HepG2 (cell line): Measurements from ENCODE around the gene JAG1. TPM values are rescaled to one million over a fixed set of nuclear protein-coding genes. Genes with fewer than 3 reads are reported as not detected.

ENCODE experiments used
- CBX5 ChIP-seq: sonication (generic); formaldehyde crosslinking; IDR thresholded peaks from 2 replicates; pipeline ENCODE4 v1.4.0; 2020; ENCODE audit warnings: missing genetic modification reagents, borderline replicate concordance
- IRF1 ChIP-seq: sonication (generic); formaldehyde crosslinking; IDR thresholded peaks from 2 replicates; pipeline ENCODE4 v1.4.0; 2020; ENCODE audit warnings: low read depth, mild to moderate bottlenecking, missing genetic modification reagents
- NCOA2 ChIP-seq: sonication (generic); formaldehyde crosslinking; IDR thresholded peaks from 2 replicates; pipeline ENCODE4 v1.8.0; 2022; ENCODE audit warnings: inconsistent platforms
- NFATC3 ChIP-seq: sonication (generic); formaldehyde crosslinking; IDR thresholded peaks from 2 replicates; pipeline ENCODE4 v1.5.1; 2020; ENCODE audit warnings: mild to moderate bottlenecking, missing genetic modification reagents
- PCBP2 ChIP-seq: fragments of 200-400 bp; formaldehyde crosslinking; optimal IDR thresholded peaks from 2 replicates; pipeline ENCODE3; 2018; ENCODE audit warnings: low read length, low read depth; ENCODE audit not compliant: poor library complexity, severe bottlenecking
- PITX1 ChIP-seq: sonication (generic); formaldehyde crosslinking; IDR thresholded peaks from 2 replicates; pipeline ENCODE4 v1.5.1; 2020; ENCODE audit warnings: mild to moderate bottlenecking, missing genetic modification reagents
- PRDM10 ChIP-seq: sonication (generic); formaldehyde crosslinking; IDR thresholded peaks from 2 replicates; pipeline ENCODE4 v1.4.0; 2020; ENCODE audit warnings: low read depth, missing genetic modification reagents
- RBAK ChIP-seq: sonication (generic); formaldehyde crosslinking; IDR thresholded peaks from 2 replicates; pipeline ENCODE4 v1.5.1; 2020; ENCODE audit warnings: mild to moderate bottlenecking, missing genetic modification reagents
- SIN3B ChIP-seq: fragments of 150-350 bp; IDR thresholded peaks from 2 replicates; pipeline ENCODE4 v1.6.1; 2014; ENCODE audit warnings: low read length
- TEAD2 ChIP-seq: sonication (generic); formaldehyde crosslinking; IDR thresholded peaks from 2 replicates; pipeline ENCODE4 v1.9.0; 2021; ENCODE audit warnings: missing genetic modification reagents
- THAP11 ChIP-seq: IDR thresholded peaks from 2 replicates; pipeline ENCODE4 v1.6.1; 2016; ENCODE audit warnings: missing biosample characterization, missing genetic modification reagents
- WIZ ChIP-seq: sonication (generic); formaldehyde crosslinking; IDR thresholded peaks from 2 replicates; pipeline ENCODE4 v1.5.1; 2020; ENCODE audit warnings: mild to moderate bottlenecking, missing genetic modification reagents
- ZBTB8A ChIP-seq: sonication (generic); formaldehyde crosslinking; IDR thresholded peaks from 2 replicates; pipeline ENCODE4 v1.4.0; 2020; ENCODE audit warnings: mild to moderate bottlenecking, low read depth, missing genetic modification reagents, borderline replicate concordance
- ZNF138 ChIP-seq: sonication (generic); formaldehyde crosslinking; IDR thresholded peaks from 2 replicates; pipeline ENCODE4 v1.5.0; 2020; ENCODE audit warnings: mild to moderate bottlenecking, low read depth, missing genetic modification reagents
- ZNF205 ChIP-seq: IDR thresholded peaks from 2 replicates; pipeline ENCODE4 v1.6.1; 2018; ENCODE audit warnings: missing biosample characterization, missing genetic modification reagents
- ZNF329 ChIP-seq: sonication (generic); formaldehyde crosslinking; IDR thresholded peaks from 2 replicates; pipeline ENCODE4 v1.9.0; 2021; ENCODE audit warnings: low read depth, mild to moderate bottlenecking, missing genetic modification reagents
- ZNF572 ChIP-seq: sonication (generic); formaldehyde crosslinking; IDR thresholded peaks from 2 replicates; pipeline ENCODE4 v1.5.1; 2020; ENCODE audit warnings: mild to moderate bottlenecking, missing genetic modification reagents
- ZNF598 ChIP-seq: sonication (generic); formaldehyde crosslinking; IDR thresholded peaks from 2 replicates; pipeline ENCODE4 v1.5.1; 2020; ENCODE audit warnings: mild to moderate bottlenecking, missing genetic modification reagents, borderline replicate concordance
- ZNF749 ChIP-seq: sonication (generic); formaldehyde crosslinking; IDR thresholded peaks from 2 replicates; pipeline ENCODE4 v1.8.0; 2022; ENCODE audit warnings: mild to moderate bottlenecking, missing genetic modification reagents, moderate library complexity, borderline replicate concordance
- ZNF883 ChIP-seq: sonication (generic); formaldehyde crosslinking; IDR thresholded peaks from 2 replicates; pipeline ENCODE4 v1.5.1; 2020; ENCODE audit warnings: mild to moderate bottlenecking, missing genetic modification reagents; ENCODE audit errors: not compliant biosample characterization
- polyA plus RNA-seq, 8 experiments: library from polyadenylated mRNA; depleted of rRNA in 3 of 8; stranded (reverse) in 7 of 8; unstranded in 1 of 8; fragments of >200 nt; fragmentation: Illumina TruSeq in 4 of 8; extraction: Trizol in 4 of 8; gene quantifications; 2 replicates each; pipeline versions ENCODE4 v1.2.1 to v1.2.3, GENCODE V29; 2011 to 2016; ENCODE audit warnings: low read depth in 4 of 8, missing spikeins in 1 of 8, mixed read lengths in 1 of 8; ENCODE audit not compliant: insufficient read depth in 1 of 8
- total RNA-seq, 5 experiments: library from RNA; depleted of rRNA; stranded (reverse); fragments of >200 nt; fragmentation: Illumina TruSeq; extraction: Trizol; gene quantifications; 2 replicates each; pipeline ENCODE4 v1.2.3, GENCODE V29; 2016; ENCODE audit warnings: low read depth in 1 of 5
- TF ChIP-seq, protein P1 (sequence below): sonication (generic); formaldehyde crosslinking; IDR thresholded peaks from 2 replicates; pipeline ENCODE4 v1.8.1; 2023; ENCODE audit warnings: mild to moderate bottlenecking, missing genetic modification reagents, borderline replicate concordance
- TF ChIP-seq, protein P2 (sequence below): sonication (generic); formaldehyde crosslinking; IDR thresholded peaks from 2 replicates; pipeline ENCODE4 v1.5.0; 2020; ENCODE audit warnings: missing genetic modification reagents
- TF ChIP-seq, protein P3 (sequence below): sonication (generic); formaldehyde crosslinking; IDR thresholded peaks from 2 replicates; pipeline ENCODE4 v1.8.1; 2023; ENCODE audit warnings: missing genetic modification reagents, mild to moderate bottlenecking, borderline replicate concordance
- TF ChIP-seq, protein P4 (sequence below): sonication (generic); formaldehyde crosslinking; conservative IDR thresholded peaks from 2 replicates; pipeline ENCODE4 v1.4.0; 2020; ENCODE audit warnings: missing genetic modification reagents

The JAG1 gene
- total and polyA plus RNA-seq, 2 of the 13 experiments (the other 11 are each of a cell fraction or from before 2014, with no cell fraction given): 47.1 to 56.3 TPM

DNA sequence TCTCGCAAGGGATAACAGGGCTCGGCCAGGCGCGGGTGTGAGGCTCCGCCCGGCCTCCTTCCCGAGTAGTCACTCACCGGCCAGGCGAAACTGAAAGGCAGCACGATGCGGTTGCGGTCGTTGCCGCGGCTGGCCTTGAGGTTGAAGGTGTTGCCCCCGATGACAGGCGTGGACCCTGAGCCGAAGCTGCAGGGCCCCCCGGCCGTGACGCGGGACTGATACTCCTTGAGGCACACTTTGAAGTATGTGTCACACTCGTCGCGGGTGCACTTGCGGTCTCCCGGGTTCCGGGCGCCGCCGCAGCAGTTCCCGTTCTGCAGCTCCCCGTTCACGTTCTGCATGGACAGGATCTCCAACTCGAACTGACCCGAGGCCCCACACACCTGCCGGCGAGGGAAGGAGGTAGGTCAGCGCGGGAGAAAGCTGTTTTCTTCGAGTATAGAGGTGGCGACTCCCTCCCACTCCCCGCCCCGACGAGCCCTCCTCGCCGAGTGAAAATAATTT lies 1.1 kb downstream of the JAG1 start (continued):
- TF ChIP-seq, protein P1, sequence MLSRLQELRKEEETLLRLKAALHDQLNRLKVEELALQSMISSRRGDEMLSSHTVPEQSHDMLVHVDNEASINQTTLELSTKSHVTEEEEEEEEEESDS (CRISPR knock-in tag): no peak
- TF ChIP-seq ZNF883 (CRISPR knock-in tag) (peak; percentile 18), CBX5 (CRISPR knock-in tag) (no peak; the same call in 1 of the 2 replicates), ZNF205 (CRISPR knock-in tag) (no peak), TEAD2 (no peak), PCBP2 (no peak), SIN3B (0 out of 2 replicates have a peak, but pooled peaks have one; percentile 25), RBAK (CRISPR knock-in tag) (no peak; the same call in 1 of the 2 replicates), PRDM10 (CRISPR knock-in tag) (no peak), PITX1 (CRISPR knock-in tag) (no peak; the same call in 1 of the 2 replicates), ZNF598 (CRISPR knock-in tag) (0 out of 2 replicates have a peak, but pooled peaks have one; percentile 24), NFATC3 (CRISPR knock-in tag) (no peak), ZBTB8A (CRISPR knock-in tag) (no peak; the same call in 1 of the 2 replicates), ZNF749 (no peak; the same call in 1 of the 2 replicates), THAP11 (CRISPR knock-in tag) (no peak), ZNF329 (0 out of 2 replicates have a peak, but pooled peaks have one; percentile 10), IRF1 (CRISPR knock-in tag) (no peak), WIZ (CRISPR knock-in tag) (no peak), ZNF138 (CRISPR knock-in tag) (no peak), ZNF572 (CRISPR knock-in tag) (peak; percentile 24; the same call in 1 of the 2 replicates), NCOA2 (CRISPR knock-in tag) (no peak)
- TF ChIP-seq, protein P2, sequence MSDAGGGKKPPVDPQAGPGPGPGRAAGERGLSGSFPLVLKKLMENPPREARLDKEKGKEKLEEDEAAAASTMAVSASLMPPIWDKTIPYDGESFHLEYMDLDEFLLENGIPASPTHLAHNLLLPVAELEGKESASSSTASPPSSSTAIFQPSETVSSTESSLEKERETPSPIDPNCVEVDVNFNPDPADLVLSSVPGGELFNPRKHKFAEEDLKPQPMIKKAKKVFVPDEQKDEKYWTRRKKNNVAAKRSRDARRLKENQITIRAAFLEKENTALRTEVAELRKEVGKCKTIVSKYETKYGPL: 0 out of 2 replicates have a peak, but pooled peaks have one; percentile 58
- TF ChIP-seq, protein P3, sequence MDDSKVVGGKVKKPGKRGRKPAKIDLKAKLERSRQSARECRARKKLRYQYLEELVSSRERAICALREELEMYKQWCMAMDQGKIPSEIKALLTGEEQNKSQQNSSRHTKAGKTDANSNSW (CRISPR knock-in tag): no peak
- TF ChIP-seq, protein P4, sequence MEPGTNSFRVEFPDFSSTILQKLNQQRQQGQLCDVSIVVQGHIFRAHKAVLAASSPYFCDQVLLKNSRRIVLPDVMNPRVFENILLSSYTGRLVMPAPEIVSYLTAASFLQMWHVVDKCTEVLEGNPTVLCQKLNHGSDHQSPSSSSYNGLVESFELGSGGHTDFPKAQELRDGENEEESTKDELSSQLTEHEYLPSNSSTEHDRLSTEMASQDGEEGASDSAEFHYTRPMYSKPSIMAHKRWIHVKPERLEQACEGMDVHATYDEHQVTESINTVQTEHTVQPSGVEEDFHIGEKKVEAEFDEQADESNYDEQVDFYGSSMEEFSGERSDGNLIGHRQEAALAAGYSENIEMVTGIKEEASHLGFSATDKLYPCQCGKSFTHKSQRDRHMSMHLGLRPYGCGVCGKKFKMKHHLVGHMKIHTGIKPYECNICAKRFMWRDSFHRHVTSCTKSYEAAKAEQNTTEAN: no peak
